B cell (primary cell): ENCODE data around the gene PCSK1.

Experiments
- EZH2 ChIP-seq: IDR thresholded peaks from 2 replicates; pipeline ENCODE4 v1.6.1; 2012; ENCODE audit warnings: borderline replicate concordance, low read depth, mild to moderate bottlenecking, moderate library complexity, low read length; ENCODE audit not compliant: insufficient read depth, poor library complexity, severe bottlenecking
- TF ChIP-seq, protein P1 (sequence below): fragments of 200-600 bp; IDR thresholded peaks from one replicate; pipeline ENCODE4 v1.8.0; 2022; ENCODE audit warnings: antibody characterized with exemption, mild to moderate bottlenecking

- TF ChIP-seq, protein P1, sequence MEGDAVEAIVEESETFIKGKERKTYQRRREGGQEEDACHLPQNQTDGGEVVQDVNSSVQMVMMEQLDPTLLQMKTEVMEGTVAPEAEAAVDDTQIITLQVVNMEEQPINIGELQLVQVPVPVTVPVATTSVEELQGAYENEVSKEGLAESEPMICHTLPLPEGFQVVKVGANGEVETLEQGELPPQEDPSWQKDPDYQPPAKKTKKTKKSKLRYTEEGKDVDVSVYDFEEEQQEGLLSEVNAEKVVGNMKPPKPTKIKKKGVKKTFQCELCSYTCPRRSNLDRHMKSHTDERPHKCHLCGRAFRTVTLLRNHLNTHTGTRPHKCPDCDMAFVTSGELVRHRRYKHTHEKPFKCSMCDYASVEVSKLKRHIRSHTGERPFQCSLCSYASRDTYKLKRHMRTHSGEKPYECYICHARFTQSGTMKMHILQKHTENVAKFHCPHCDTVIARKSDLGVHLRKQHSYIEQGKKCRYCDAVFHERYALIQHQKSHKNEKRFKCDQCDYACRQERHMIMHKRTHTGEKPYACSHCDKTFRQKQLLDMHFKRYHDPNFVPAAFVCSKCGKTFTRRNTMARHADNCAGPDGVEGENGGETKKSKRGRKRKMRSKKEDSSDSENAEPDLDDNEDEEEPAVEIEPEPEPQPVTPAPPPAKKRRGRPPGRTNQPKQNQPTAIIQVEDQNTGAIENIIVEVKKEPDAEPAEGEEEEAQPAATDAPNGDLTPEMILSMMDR: no peak
- TF ChIP-seq EZH2: no peak
These were observed 51.5 kb downstream of the PCSK1 start for GRCh38 chr5:96381526-96381925.
